WERI-Rb-1 (cell line): ENCODE data around the gene LRRC36.

Experiments used
- DNase-seq: peaks from one replicate; pipeline ENCODE4 v3.0.0-alpha.2; 2020
- H3K27ac ChIP-seq: fragments of 250-450 bp; sonication (Bioruptor Pico); 2 replicates; pipeline ENCODE4 v1.5.1; 2020; ENCODE audit warnings: mild to moderate bottlenecking, moderate library complexity
- H3K27me3 ChIP-seq: fragments of 250-450 bp; sonication (Bioruptor Pico); 2 replicates; pipeline ENCODE4 v1.5.1; 2021; ENCODE audit warnings: mild to moderate bottlenecking, low read depth, moderate library complexity; ENCODE audit not compliant: insufficient read depth, severe bottlenecking
- H3K36me3 ChIP-seq: fragments of 250-450 bp; sonication (Bioruptor Pico); 2 replicates; pipeline ENCODE4 v1.5.1; 2020; ENCODE audit warnings: mild to moderate bottlenecking, moderate library complexity
- H3K4me3 ChIP-seq: 2 replicates; pipeline ENCODE4 v1.5.1; 2011; ENCODE audit warnings: low read depth, mild to moderate bottlenecking, control low read depth, low read length
- H3K9me3 ChIP-seq: fragments of 250-450 bp; sonication (Bioruptor Pico); 2 replicates; pipeline ENCODE4 v1.5.1; 2021; ENCODE audit warnings: mild to moderate bottlenecking, moderate library complexity; ENCODE audit not compliant: severe bottlenecking
- CTCF ChIP-seq: IDR thresholded peaks from 2 replicates; pipeline ENCODE4 v1.5.1; 2011; ENCODE audit warnings: low read depth, mild to moderate bottlenecking, control low read depth, inconsistent platforms, low read length

Gene LRRC36

GRCh38 chr16:67284699-67285646 is 41.6 kb upstream of the LRRC36 start:
- H3K27ac ChIP-seq, result no peak overlapping the region
- DNase-seq, result peak; percentile 60

GRCh38 chr16:67286441-67287235 is 40.0 kb upstream of the LRRC36 start:
- Histone ChIP-seq H3K4me3 (no peak overlapping the region), H3K9me3 (no peaks in the 10 kb centered on the region), H3K27ac (no peak overlapping the region), H3K27me3 (no peaks in the 10 kb centered on the region), H3K36me3 (peaks cover 53% of the 10 kb centered on the region)
- no peak for DNase-seq
- TF ChIP-seq CTCF, result no peak

More at GRCh38 chr16:67284699-67285646, 41.6 kb upstream of the LRRC36 start:
- no peak overlapping the region for H3K4me3 ChIP-seq
- H3K9me3 ChIP-seq, result no peaks in the 10 kb centered on the region
- peak; percentile 74 for TF ChIP-seq CTCF
- no peaks in the 10 kb centered on the region for H3K27me3 ChIP-seq
- peaks cover 53% of the 10 kb centered on the region for H3K36me3 ChIP-seq

DNA sequence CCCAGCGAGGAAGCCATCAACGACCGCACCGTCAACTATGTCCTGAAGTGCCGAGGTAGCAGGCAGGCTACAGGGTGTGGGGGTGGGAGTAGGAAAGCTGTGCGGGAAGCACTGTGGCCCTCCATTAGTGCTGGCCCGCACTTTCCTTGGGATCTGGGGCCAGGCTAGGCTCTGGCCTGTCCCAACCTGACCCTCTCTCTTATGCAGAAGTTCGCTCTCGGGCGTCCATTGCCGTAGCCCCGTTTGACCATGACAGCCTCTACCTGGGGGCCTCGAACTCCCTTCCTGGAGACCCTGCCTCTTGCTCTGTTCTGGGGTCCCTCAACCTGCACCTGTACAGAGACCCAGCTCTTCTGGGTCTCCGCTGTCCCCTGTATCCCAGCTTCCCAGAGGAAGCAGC is 38.7 kb upstream of the LRRC36 start:
- Histone ChIP-seq H3K27me3 (no peaks in the 10 kb centered on the region), H3K4me3 (no peak overlapping the region), H3K9me3 (no peaks in the 10 kb centered on the region), H3K27ac (no peak overlapping the region), H3K36me3 (peaks cover 40% of the 10 kb centered on the region)
- no peak for TF ChIP-seq CTCF
- no peak for DNase-seq

DNA sequence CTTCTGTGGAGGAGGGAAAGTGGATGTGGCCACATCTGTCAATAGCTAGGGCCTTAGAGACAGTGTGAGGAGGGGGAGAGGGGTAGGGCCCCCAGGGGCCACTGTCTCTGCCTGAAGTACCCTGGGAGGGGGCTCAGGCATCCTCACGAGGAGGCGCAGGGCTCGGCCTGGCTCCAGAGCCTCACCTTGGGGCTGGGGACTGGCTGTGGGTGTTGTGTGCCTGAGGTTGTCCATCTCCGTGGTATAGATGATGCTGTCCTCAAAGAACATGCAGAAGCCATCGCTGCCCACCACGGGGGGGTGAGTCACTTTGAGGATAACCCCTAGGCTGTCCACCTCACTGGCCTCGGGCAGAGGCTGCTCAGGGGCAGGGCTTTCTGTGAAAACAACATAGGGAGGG is 35.2 kb upstream of the LRRC36 start:
- H3K27ac ChIP-seq, result no peak overlapping the region
- H3K36me3 ChIP-seq, result peaks cover 16% of the 10 kb centered on the region
- no peak for DNase-seq
- no peaks in the 10 kb centered on the region for H3K27me3 ChIP-seq
- TF ChIP-seq CTCF, result no peak
- no peaks in the 10 kb centered on the region for H3K9me3 ChIP-seq
- H3K4me3 ChIP-seq, result no peak overlapping the region

- H3K4me3 ChIP-seq, result no peak overlapping the region
- no peaks in the 10 kb centered on the region for H3K27me3 ChIP-seq
- H3K9me3 ChIP-seq, result no peaks in the 10 kb centered on the region
- no peaks in the 10 kb centered on the region for H3K36me3 ChIP-seq
- DNase-seq, result no peak
- TF ChIP-seq CTCF, result no peak
- H3K27ac ChIP-seq, result no peak overlapping the region
Observed at GRCh38 chr16:67294171-67294757, 32.4 kb upstream of the LRRC36 start.
